Esophagus muscularis mucosa (tissue), 4 donors: ENCODE data around the gene CAPZA1. TPM values are rescaled to one million over a fixed set of nuclear protein-coding genes. Genes with fewer than 3 reads are reported as not detected.

Experiments
- DNase-seq: peaks from one replicate; pipeline ENCODE4 v3.0.0-alpha.2; 2017; ENCODE audit errors: extremely low spot score
- H3K27ac ChIP-seq, 4 donors: fragments of 200-600 bp; sonication (generic); replicated peaks in 1 of 4; 1 replicate in 3 of 4; 2 replicates in 1 of 4; pipeline ENCODE4 v1.5.1; 2016 to 2019; ENCODE audit warnings: mild to moderate bottlenecking in 1 of 4
- H3K27me3 ChIP-seq, 4 donors: fragments of 200-600 bp; sonication (generic); one replicate each; pipeline versions ENCODE4 v1.5.1 to v1.6.0; 2016 to 2019
- H3K36me3 ChIP-seq, 4 donors: fragments of 200-600 bp; sonication (generic); one replicate each; pipeline ENCODE4 v1.5.1; 2016 to 2019
- H3K4me1 ChIP-seq, 4 donors: fragments of 200-600 bp; sonication (generic); one replicate each; pipeline ENCODE4 v1.5.1; 2016 to 2019
- H3K4me3 ChIP-seq, 4 donors: fragments of 200-600 bp; sonication (generic); 1 replicate in 2 of 4; 2 replicates in 2 of 4; pipeline ENCODE4 v1.5.1; 2016 to 2019; ENCODE audit warnings: mild to moderate bottlenecking in 4 of 4, moderate library complexity in 1 of 4
- H3K9me3 ChIP-seq, 4 donors: fragments of 200-600 bp; sonication (generic); 1 replicate in 3 of 4; 2 replicates in 1 of 4; pipeline ENCODE4 v1.5.1; 2016 to 2019
- EP300 ChIP-seq: sonication (generic); formaldehyde crosslinking; IDR thresholded peaks from one replicate; pipeline ENCODE4 v1.6.1; 2017; ENCODE audit warnings: antibody characterized with exemption
- POLR2A ChIP-seq: fragments of 450-650 bp; IDR thresholded peaks from one replicate; pipeline ENCODE4 v1.6.1; 2017; ENCODE audit warnings: antibody characterized with exemption, moderate library complexity, mild to moderate bottlenecking, low read depth
- POLR2AphosphoS5 ChIP-seq, 2 donors: sonication (generic); formaldehyde crosslinking; IDR thresholded peaks; one replicate each; pipeline ENCODE4 v1.6.1; 2017; ENCODE audit warnings: antibody characterized with exemption in 2 of 2
- WGBS: methylation state at CpG from one replicate; pipeline ENCODE4 v1.1.5; 2018; 5-methylcytosine and 5-hydroxymethylcytosine counted together
- intact Hi-C: fragments of 100-400 bp; cut with DNase I; formaldehyde crosslinking; loops from one replicate; pipeline ENCODE4 v1.15.1; 2023
- total RNA-seq, 4 donors: library from RNA; depleted of rRNA; stranded (reverse); fragments of >200 nt; gene quantifications; one replicate each; pipeline versions ENCODE4 v1.1.0 to v1.2.1, GENCODE V29; 2016
- TF ChIP-seq, protein P1 (sequence below), 3 experiments: fragments of 200-600 bp in 2 of 3; fragments of 450-650 bp in 1 of 3; sonication (generic) in 2 of 3; IDR thresholded peaks; one replicate each; pipeline ENCODE4 v1.5.1; 2017 to 2019; ENCODE audit warnings: antibody characterized with exemption in 3 of 3, mild to moderate bottlenecking in 2 of 3, moderate library complexity in 1 of 3

Gene CAPZA1
- total RNA-seq, 4 donors from 2014 or later: 61.9 to 77.5 (median 69.1) TPM

- intact Hi-C loops: loop anchor here (5.0 to 10.0 kb wide), 3 partner anchors 36 to 316 kb away; partner anchors contain the start of gene MOV10
- DNase-seq: no peak
These were observed 88.9 kb downstream of the CAPZA1 start for GRCh38 chr1:112708489-112708888.

DNA sequence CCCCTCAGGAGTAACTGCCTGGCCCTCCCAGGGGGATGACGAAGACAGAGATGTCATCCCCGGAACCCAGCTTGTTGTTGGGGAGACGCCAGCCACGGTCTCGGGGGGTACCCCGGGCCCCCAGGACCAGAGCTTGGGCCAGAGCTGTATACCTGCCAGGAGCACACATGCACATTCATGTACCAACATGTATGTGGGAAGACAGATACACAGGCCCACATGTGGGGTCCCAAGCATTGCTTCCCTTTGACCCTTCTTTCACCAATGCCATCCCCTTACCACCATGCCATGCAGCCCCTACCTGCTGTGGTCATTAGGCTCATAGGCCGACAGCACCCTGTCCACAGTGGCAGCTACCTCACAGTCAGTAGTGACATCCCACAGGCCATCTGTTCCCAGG, 90.5 kb downstream of the CAPZA1 start:
- no peaks in the 10 kb centered on the region for H3K27me3 ChIP-seq
- WGBS: 90% methylated on average over 7 of the region's 7 CpGs

More at GRCh38 chr1:112708489-112708888, 88.9 kb downstream of the CAPZA1 start:
- no peak for TF ChIP-seq POLR2A
- TF ChIP-seq EP300: no peak
- no peak for TF ChIP-seq POLR2AphosphoS5 (IDR thresholded peaks at IDR 0.05)
- peaks cover 0 to 12% (median 2%) of the 10 kb centered on the region in 4 donors for H3K36me3 ChIP-seq
- WGBS: 98% methylated on average over 3 of the region's 3 CpGs
- no peaks in the 10 kb centered on the region for H3K27me3 ChIP-seq
- H3K4me3 ChIP-seq: no peak overlapping the region
- H3K4me1 ChIP-seq: peaks cover 30 to 39% (median 33%) of the 10 kb centered on the region in 4 donors
- no peak overlapping the region for H3K27ac ChIP-seq
- H3K9me3 ChIP-seq: no peaks in the 10 kb centered on the region

DNA sequence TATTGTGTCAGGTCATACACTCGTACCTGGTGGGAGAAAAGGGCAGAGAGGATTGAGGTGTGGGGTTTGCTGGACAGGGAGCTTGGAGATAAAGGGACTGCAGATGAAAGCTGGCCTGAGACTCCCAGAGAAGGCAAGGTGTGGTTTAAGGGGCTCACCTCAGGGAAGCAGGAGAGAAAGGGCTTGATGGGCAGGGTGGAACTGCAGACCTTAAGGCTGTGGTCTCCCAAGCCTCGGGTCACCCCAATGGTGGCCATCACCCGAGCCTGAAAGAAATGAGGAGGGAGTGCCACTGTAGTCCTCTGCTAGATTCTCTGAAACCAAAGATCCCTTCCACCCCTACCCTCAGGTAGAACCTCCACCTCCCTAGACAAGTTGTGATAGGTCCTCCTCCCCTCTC, 91.0 kb downstream of the CAPZA1 start:
- 95% methylated on average over 3 of the region's 3 CpGs for WGBS
- no peak for DNase-seq
- intact Hi-C loops: loop anchor here (10.0 kb wide), 1 partner anchor 334 kb away; no protein-coding TSS in a partner anchor
- no peaks in the 10 kb centered on the region for H3K27me3 ChIP-seq
- peaks cover 0 to 5% (median 0%) of the 10 kb centered on the region in 4 donors for H3K36me3 ChIP-seq
- H3K27ac ChIP-seq: no peak overlapping the region
- H3K4me3 ChIP-seq: no peak overlapping the region
- H3K4me1 ChIP-seq: peaks cover 26 to 36% (median 30%) of the 10 kb centered on the region in 4 donors
- no peaks in the 10 kb centered on the region for H3K9me3 ChIP-seq
- TF ChIP-seq, protein P1, sequence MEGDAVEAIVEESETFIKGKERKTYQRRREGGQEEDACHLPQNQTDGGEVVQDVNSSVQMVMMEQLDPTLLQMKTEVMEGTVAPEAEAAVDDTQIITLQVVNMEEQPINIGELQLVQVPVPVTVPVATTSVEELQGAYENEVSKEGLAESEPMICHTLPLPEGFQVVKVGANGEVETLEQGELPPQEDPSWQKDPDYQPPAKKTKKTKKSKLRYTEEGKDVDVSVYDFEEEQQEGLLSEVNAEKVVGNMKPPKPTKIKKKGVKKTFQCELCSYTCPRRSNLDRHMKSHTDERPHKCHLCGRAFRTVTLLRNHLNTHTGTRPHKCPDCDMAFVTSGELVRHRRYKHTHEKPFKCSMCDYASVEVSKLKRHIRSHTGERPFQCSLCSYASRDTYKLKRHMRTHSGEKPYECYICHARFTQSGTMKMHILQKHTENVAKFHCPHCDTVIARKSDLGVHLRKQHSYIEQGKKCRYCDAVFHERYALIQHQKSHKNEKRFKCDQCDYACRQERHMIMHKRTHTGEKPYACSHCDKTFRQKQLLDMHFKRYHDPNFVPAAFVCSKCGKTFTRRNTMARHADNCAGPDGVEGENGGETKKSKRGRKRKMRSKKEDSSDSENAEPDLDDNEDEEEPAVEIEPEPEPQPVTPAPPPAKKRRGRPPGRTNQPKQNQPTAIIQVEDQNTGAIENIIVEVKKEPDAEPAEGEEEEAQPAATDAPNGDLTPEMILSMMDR (IDR thresholded peaks at IDR 0.05): no peak
- TF ChIP-seq EP300: no peak
- no peak for TF ChIP-seq POLR2AphosphoS5 (IDR thresholded peaks at IDR 0.05)
- TF ChIP-seq POLR2A: no peak

More for the DNA sequence above, 90.5 kb downstream of the CAPZA1 start:
- H3K36me3 ChIP-seq: peaks cover 0 to 5% (median 0%) of the 10 kb centered on the region in 4 donors
- H3K4me3 ChIP-seq: no peak overlapping the region
- peaks cover 30 to 39% (median 32%) of the 10 kb centered on the region in 4 donors for H3K4me1 ChIP-seq
- no peak overlapping the region for H3K27ac ChIP-seq
- no peaks in the 10 kb centered on the region for H3K9me3 ChIP-seq
- intact Hi-C loops: loop anchor here (10.0 kb wide), 1 partner anchor 335 kb away; no protein-coding TSS in a partner anchor
- TF ChIP-seq POLR2A: no peak
- TF ChIP-seq POLR2AphosphoS5 (IDR thresholded peaks at IDR 0.05): no peak
- TF ChIP-seq, protein P1 (IDR thresholded peaks at IDR 0.05): no peak
- TF ChIP-seq EP300: no peak
- DNase-seq: no peak

GRCh38 chr1:112711041-112711440, 91.4 kb downstream of the CAPZA1 start:
- Histone ChIP-seq H3K27ac (no peak overlapping the region), H3K27me3 (no peaks in the 10 kb centered on the region), H3K9me3 (no peaks in the 10 kb centered on the region), H3K36me3 (peaks cover 0 to 5% (median 0%) of the 10 kb centered on the region in 4 donors), H3K4me3 (no peak overlapping the region), H3K4me1 (peaks cover 22 to 36% (median 30%) of the 10 kb centered on the region in 4 donors)
- 78% methylated on average over 6 of the region's 7 CpGs for WGBS
- no peak for DNase-seq
- no peak for TF ChIP-seq EP300
- TF ChIP-seq POLR2AphosphoS5 (IDR thresholded peaks at IDR 0.05): no peak
- TF ChIP-seq, protein P1 (IDR thresholded peaks at IDR 0.05): no peak
- TF ChIP-seq POLR2A: no peak
- intact Hi-C loops: loop anchor here (10.0 kb wide), 1 partner anchor 334 kb away; no protein-coding TSS in a partner anchor

DNA sequence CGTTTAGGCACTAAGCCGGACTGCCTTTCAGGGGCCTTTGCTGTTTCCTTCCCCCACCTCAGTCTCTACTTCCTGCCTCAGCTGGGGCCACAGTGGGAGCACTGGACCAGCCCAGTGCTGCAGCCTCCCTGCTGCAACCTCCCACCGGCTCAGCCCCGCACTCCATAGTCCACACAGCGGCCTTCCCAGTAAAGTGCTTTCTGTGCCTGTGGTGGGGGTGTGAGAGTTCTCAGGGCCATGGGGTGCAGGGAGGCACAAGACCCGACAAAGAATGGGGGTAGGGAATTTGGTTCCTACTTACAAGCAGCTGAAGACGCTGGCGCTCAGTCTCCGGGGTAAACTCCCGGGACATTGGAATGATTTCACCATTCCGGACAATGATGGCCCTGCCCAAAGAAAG, 92.0 kb downstream of the CAPZA1 start:
- TF ChIP-seq POLR2A (no peak), EP300 (no peak), POLR2AphosphoS5 (IDR thresholded peaks at IDR 0.05) (no peak)
- TF ChIP-seq, protein P1 (IDR thresholded peaks at IDR 0.05): no peak
- H3K4me1 ChIP-seq: peaks cover 22 to 42% (median 31%) of the 10 kb centered on the region in 4 donors
- no peaks in the 10 kb centered on the region for H3K9me3 ChIP-seq
- H3K4me3 ChIP-seq: no peak overlapping the region
- 84% methylated on average over 11 of the region's 11 CpGs for WGBS
- no peak for DNase-seq
- no peak overlapping the region for H3K27ac ChIP-seq
- no peaks in the 10 kb centered on the region for H3K27me3 ChIP-seq
- H3K36me3 ChIP-seq: peaks cover 0 to 5% (median 0%) of the 10 kb centered on the region in 4 donors
- intact Hi-C loops: loop anchor here (10.0 kb wide), 1 partner anchor 333 kb away; no protein-coding TSS in a partner anchor
